ENCODE measurements around the gene TMCC2. TPM values are rescaled to one million over a fixed set of nuclear protein-coding genes. Genes with fewer than 3 reads are reported as not detected.

TMCC2 gene
- total and polyA plus RNA-seq, 2 experiments from 2014 or later = 2.6 to 9.9 TPM

- TF ChIP-seq ZNF462 (CRISPR knock-in tag; IDR thresholded peaks at IDR 0.05) = no peak
These were observed 10.1 kb downstream of the TMCC2 start (continued) for GRCh38 chr1:205237526-205238484.

GRCh38 chr1:205239078-205239477 is 11.3 kb downstream of the TMCC2 start:
- peaks cover 3% of the 10 kb centered on the region; the same call in 1 of the 3 replicates for H3K36me3 Mint-ChIP-seq (ENCODE audit: low read depth)
- Histone ChIP-seq H3K27ac (ENCODE audit: low read depth) (no peak overlapping the region), H3K4me1 (ENCODE audit: insufficient read depth) (no peaks in the 10 kb centered on the region), H3K4me2 (no peak overlapping the region), H3K27me3 (ENCODE audit: insufficient read depth) (no peaks in the 10 kb centered on the region), H3K36me3 (ENCODE audit: insufficient read depth) (no peaks in the 10 kb centered on the region), H2AFZ (no peak overlapping the region), H3K79me2 (replicated peaks; ENCODE audit: insufficient read depth) (no peaks in the 10 kb centered on the region), H3F3A (replicated peaks; ENCODE audit: low read depth) (0 out of 2 replicates have a peak, but pooled peaks cover 3% of the 10 kb centered on the region), H4K20me1 (replicated peaks; ENCODE audit: insufficient read depth) (peaks cover 4% of the 10 kb centered on the region), H3K4me3 (no peak overlapping the region), H3K9me2 (ENCODE audit: insufficient read depth) (no peaks in the 10 kb centered on the region)
- no peaks in the 10 kb centered on the region for H3K9me3 Mint-ChIP-seq
- DNase-seq (ENCODE audit: low spot score) (no peak), ATAC-seq (no peak)
- H3K4me1 Mint-ChIP-seq = peaks cover 2% of the 10 kb centered on the region; the same call in 1 of the 3 replicates
- TF ChIP-seq EZH2 (IDR thresholded peaks at IDR 0.05; ENCODE audit: low read depth, unreplicated experiment) = no peak
- TF ChIP-seq ZNF114 (CRISPR knock-in tag; IDR thresholded peaks at IDR 0.05) = no peak
- TF ChIP-seq NANOG (IDR thresholded peaks at IDR 0.05; ENCODE audit: borderline replicate concordance) = no peak
- no peak for TF ChIP-seq STAT1 (IDR thresholded peaks at IDR 0.05; ENCODE audit: unreplicated experiment)
- TF ChIP-seq REST (IDR thresholded peaks at IDR 0.05; ENCODE audit: unreplicated experiment) = no peak
- no peak for TF ChIP-seq EZH2phosphoT487 (IDR thresholded peaks at IDR 0.05; ENCODE audit: unreplicated experiment)
- TF ChIP-seq CTCF (conservative IDR thresholded peaks at IDR 0.05; ENCODE audit: low read depth in 2 of 2) = no peak
- no peak for TF ChIP-seq CREB1 (CRISPR knock-in tag; IDR thresholded peaks at IDR 0.05; ENCODE audit: low read depth)
- no peak overlapping the region for H3K4me3 Mint-ChIP-seq
- no peaks in the 10 kb centered on the region for H3K27me3 Mint-ChIP-seq (ENCODE audit: insufficient read depth, low read depth, poor library complexity)
- H3K27ac Mint-ChIP-seq = no peak overlapping the region

Measured in GM23338 (cell line).